Medulla oblongata (tissue), 1 donor: ENCODE results near the gene SEC16A.
A peak's percentile ranks its signal among the peaks of the same experiment; 100 is the strongest.
"Not testable (repeated sequence)": the region's sequence is repeated elsewhere in the genome, so short reads cannot be mapped to it uniquely, and the experiment has no call there.

Source experiments
- DNase-seq: peaks from one replicate; pipeline ENCODE4 v3.0.0-alpha.2; 2015; ENCODE audit errors: extremely low spot score

Gene SEC16A

GRCh38 chr9:136419092-136419420 is 63.8 kb downstream of the SEC16A start:
- no peak for DNase-seq

GRCh38 chr9:136418182-136419091 is 64.4 kb downstream of the SEC16A start:
- no peak for DNase-seq

- DNase-seq: no peak
These were observed 65.9 kb downstream of the SEC16A start for GRCh38 chr9:136416914-136417313.

GRCh38 chr9:136416427-136416826 is 66.4 kb downstream of the SEC16A start:
- no peak for DNase-seq

GRCh38 chr9:136412962-136413361 is 69.9 kb downstream of the SEC16A start:
- DNase-seq: peak; percentile 19

GRCh38 chr9:136411378-136411777 is 71.5 kb downstream of the SEC16A start:
- no peak for DNase-seq

- peak; percentile 93 for DNase-seq
These were observed 72.1 kb downstream of the SEC16A start, which contains the start of the genes ENTR1 and PMPCA for GRCh38 chr9:136410500-136411287. Gene ENTR1 (minus strand): TSS chr9:136410614. CDS start chr9:136410397, 217 bp downstream. Gene PMPCA (plus strand): TSS chr9:136410658. CDS start chr9:136410669, 11 bp downstream.

GRCh38 chr9:136409557-136410455 is 73.0 kb downstream of the SEC16A start:
- DNase-seq: peak; percentile 32

GRCh38 chr9:136407911-136408310 is 74.9 kb downstream of the SEC16A start:
- no peak for DNase-seq

- DNase-seq: not testable (repeated sequence)
These were observed 75.8 kb downstream of the SEC16A start for GRCh38 chr9:136407061-136407460.

- DNase-seq: not testable (repeated sequence)
These were observed 76.9 kb downstream of the SEC16A start for GRCh38 chr9:136405904-136406303.

GRCh38 chr9:136405481-136405880 is 77.4 kb downstream of the SEC16A start:
- no peak for DNase-seq

- no peak for DNase-seq
These were observed 78.1 kb downstream of the SEC16A start for GRCh38 chr9:136404801-136405136.

GRCh38 chr9:136403915-136404800 is 78.7 kb downstream of the SEC16A start:
- no peak for DNase-seq

- DNase-seq: no peak
These were observed 79.3 kb downstream of the SEC16A start for GRCh38 chr9:136403538-136403914.

- DNase-seq: no peak
These were observed 80.8 kb downstream of the SEC16A start for GRCh38 chr9:136402067-136402466.

- no peak for DNase-seq
These were observed 81.5 kb downstream of the SEC16A start for GRCh38 chr9:136401173-136401922.

- DNase-seq: peak; percentile 85
These were observed 82.6 kb downstream of the SEC16A start, which contains the start of gene SNAPC4 for GRCh38 chr9:136400038-136400834. Gene SNAPC4 (minus strand): TSS chr9:136400170. CDS start chr9:136398428, 1,742 bp downstream.
